ENCODE measurements around the gene PLCB1.

DNA sequence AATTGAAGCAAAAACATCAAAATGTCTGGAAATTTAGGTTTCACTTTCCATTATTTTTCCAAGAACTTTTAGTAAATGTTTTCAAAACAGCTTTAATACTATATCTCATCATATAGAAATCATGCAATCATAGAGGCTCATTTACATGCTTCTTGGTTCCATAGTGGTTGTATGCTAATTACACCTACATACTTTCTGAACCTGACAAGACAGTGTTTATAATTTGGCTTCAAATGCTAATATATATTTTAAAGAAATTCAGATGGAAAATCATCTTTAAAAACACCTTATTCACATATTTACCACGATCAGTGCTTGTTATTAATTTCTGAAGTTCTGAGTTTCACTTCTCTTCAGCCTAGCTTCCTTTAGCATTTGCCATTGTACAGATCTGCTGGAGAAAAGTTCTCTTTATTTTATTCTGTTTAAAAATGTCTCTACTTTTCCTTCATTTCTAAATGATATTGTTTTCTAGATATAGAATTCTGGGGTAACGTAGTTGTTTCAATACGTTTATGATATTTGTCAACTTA, 89.9 kb downstream of the PLCB1 start:
- TF ChIP-seq, protein P1, sequence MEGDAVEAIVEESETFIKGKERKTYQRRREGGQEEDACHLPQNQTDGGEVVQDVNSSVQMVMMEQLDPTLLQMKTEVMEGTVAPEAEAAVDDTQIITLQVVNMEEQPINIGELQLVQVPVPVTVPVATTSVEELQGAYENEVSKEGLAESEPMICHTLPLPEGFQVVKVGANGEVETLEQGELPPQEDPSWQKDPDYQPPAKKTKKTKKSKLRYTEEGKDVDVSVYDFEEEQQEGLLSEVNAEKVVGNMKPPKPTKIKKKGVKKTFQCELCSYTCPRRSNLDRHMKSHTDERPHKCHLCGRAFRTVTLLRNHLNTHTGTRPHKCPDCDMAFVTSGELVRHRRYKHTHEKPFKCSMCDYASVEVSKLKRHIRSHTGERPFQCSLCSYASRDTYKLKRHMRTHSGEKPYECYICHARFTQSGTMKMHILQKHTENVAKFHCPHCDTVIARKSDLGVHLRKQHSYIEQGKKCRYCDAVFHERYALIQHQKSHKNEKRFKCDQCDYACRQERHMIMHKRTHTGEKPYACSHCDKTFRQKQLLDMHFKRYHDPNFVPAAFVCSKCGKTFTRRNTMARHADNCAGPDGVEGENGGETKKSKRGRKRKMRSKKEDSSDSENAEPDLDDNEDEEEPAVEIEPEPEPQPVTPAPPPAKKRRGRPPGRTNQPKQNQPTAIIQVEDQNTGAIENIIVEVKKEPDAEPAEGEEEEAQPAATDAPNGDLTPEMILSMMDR (conservative IDR thresholded peaks at IDR 0.05; ENCODE audit: low read depth, low read length): no peak
- no peak for TF ChIP-seq EZH2 (IDR thresholded peaks at IDR 0.05; ENCODE audit: low read length, unreplicated experiment)

Measured in PC-3 (cell line).